Trophoblast cell (in vitro differentiated cells and primary cell): ENCODE data around the gene MEF2A.

Experiments used
- DNase-seq, 2 donors: peaks; one replicate each; pipeline ENCODE4 v3.0.0-alpha.2; 2016
- H2AFZ ChIP-seq: 2 replicates; pipeline ENCODE4 v1.6.1; 2013; ENCODE audit warnings: low read length, moderate library complexity, mild to moderate bottlenecking; ENCODE audit not compliant: insufficient read depth, poor library complexity
- H2AK5ac ChIP-seq: 2 replicates; pipeline ENCODE4 v1.6.1; 2013; ENCODE audit warnings: mild to moderate bottlenecking, low read length
- H2BK120ac ChIP-seq: 2 replicates; pipeline ENCODE4 v1.6.1; 2013; ENCODE audit warnings: low read length, mild to moderate bottlenecking, moderate library complexity; ENCODE audit not compliant: insufficient read depth, poor library complexity
- H2BK12ac ChIP-seq: 2 replicates; pipeline ENCODE4 v1.6.1; 2013; ENCODE audit warnings: mild to moderate bottlenecking, low read length, moderate library complexity
- H2BK5ac ChIP-seq: 2 replicates; pipeline ENCODE4 v1.6.1; 2013; ENCODE audit warnings: low read length, low read depth, moderate library complexity, mild to moderate bottlenecking; ENCODE audit not compliant: poor library complexity
- H3K14ac ChIP-seq: 2 replicates; pipeline ENCODE4 v1.6.1; 2013; ENCODE audit warnings: mild to moderate bottlenecking, low read length
- H3K18ac ChIP-seq: 2 replicates; pipeline ENCODE4 v1.6.1; 2013; ENCODE audit warnings: mild to moderate bottlenecking, low read length
- H3K23ac ChIP-seq: 2 replicates; pipeline ENCODE4 v1.6.1; 2013; ENCODE audit warnings: low read length
- H3K27ac ChIP-seq: 2 replicates; pipeline ENCODE4 v1.5.1; 2013; ENCODE audit warnings: low read depth, mild to moderate bottlenecking, inconsistent platforms, low read length, moderate library complexity
- H3K27me3 ChIP-seq: 2 replicates; pipeline ENCODE4 v1.6.1; 2013; ENCODE audit warnings: inconsistent platforms, mild to moderate bottlenecking, low read length, moderate library complexity; ENCODE audit not compliant: insufficient read depth
- H3K36me3 ChIP-seq, 2 experiments: 1 replicate in 1 of 2; 2 replicates in 1 of 2; pipeline ENCODE4 v1.6.1; 2013; ENCODE audit warnings: low read length in 2 of 2, mild to moderate bottlenecking in 2 of 2, moderate library complexity in 1 of 2; ENCODE audit not compliant: insufficient read depth in 2 of 2, control insufficient read depth in 1 of 2
- H3K4ac ChIP-seq: 2 replicates; pipeline ENCODE4 v1.6.1; 2013; ENCODE audit warnings: low read depth, mild to moderate bottlenecking, low read length, moderate library complexity
- H3K4me1 ChIP-seq, 2 experiments: 1 replicate in 1 of 2; 2 replicates in 1 of 2; pipeline ENCODE4 v1.6.1; 2013; ENCODE audit warnings: low read length in 2 of 2, mild to moderate bottlenecking in 2 of 2, moderate library complexity in 1 of 2; ENCODE audit not compliant: insufficient read depth in 2 of 2, control insufficient read depth in 1 of 2
- H3K4me2 ChIP-seq: 2 replicates; pipeline ENCODE4 v1.6.1; 2013; ENCODE audit warnings: inconsistent platforms, mild to moderate bottlenecking, low read length, moderate library complexity
- H3K4me3 ChIP-seq: 2 replicates; pipeline ENCODE4 v1.5.1; 2013; ENCODE audit warnings: mild to moderate bottlenecking, low read depth, low read length, inconsistent platforms
- H3K79me1 ChIP-seq: one replicate; pipeline ENCODE4 v1.6.1; 2013; ENCODE audit warnings: low read length
- H3K79me2 ChIP-seq: 2 replicates; pipeline ENCODE4 v1.6.1; 2013; ENCODE audit warnings: low read length, mild to moderate bottlenecking; ENCODE audit not compliant: control insufficient read depth, insufficient read depth, poor library complexity
- H3K9ac ChIP-seq: 2 replicates; pipeline ENCODE4 v1.6.1; 2013; ENCODE audit warnings: mild to moderate bottlenecking, low read length
- H3K9me3 ChIP-seq: 2 replicates; pipeline ENCODE4 v1.6.1; 2013; ENCODE audit warnings: low read depth, mild to moderate bottlenecking, control low read depth, inconsistent platforms, low read length; ENCODE audit not compliant: insufficient read depth
- H4K12ac ChIP-seq: 2 replicates; pipeline ENCODE4 v1.6.1; 2013; ENCODE audit warnings: low read depth, mild to moderate bottlenecking, low read length, moderate library complexity
- H4K8ac ChIP-seq: 2 replicates; pipeline ENCODE4 v1.6.1; 2013; ENCODE audit warnings: low read depth, mild to moderate bottlenecking, low read length, moderate library complexity
- H4K91ac ChIP-seq: one replicate; pipeline ENCODE4 v1.6.1; 2013; ENCODE audit warnings: low read depth, mild to moderate bottlenecking, low read length, moderate library complexity
- WGBS: extraction: QIAGEN DNeasy Blood & Tissue Kit; methylation state at CpG from one replicate; pipeline ENCODE4 v1.1.7; 2013; ENCODE audit warnings: missing lambda C conversion rate; ENCODE audit not compliant: insufficient read length, insufficient coverage; ENCODE audit errors: extremely low coverage; 5-methylcytosine and 5-hydroxymethylcytosine counted together

The MEF2A gene

GRCh38 chr15:99547517-99547916 is 18.3 kb upstream of the MEF2A start:
- no peaks in the 10 kb centered on the region for H3K4me1 ChIP-seq
- no peak overlapping the region for H4K12ac ChIP-seq
- H3K9ac ChIP-seq: no peak overlapping the region
- H4K91ac ChIP-seq: no peak overlapping the region
- no peak overlapping the region for H3K18ac ChIP-seq
- H3K23ac ChIP-seq: no peak overlapping the region
- H3K36me3 ChIP-seq: no peaks in the 10 kb centered on the region
- H2BK12ac ChIP-seq: no peak overlapping the region
- H2BK5ac ChIP-seq: no peak overlapping the region
- H3K79me1 ChIP-seq: no peaks in the 10 kb centered on the region
- no peak overlapping the region for H4K8ac ChIP-seq
- no peak overlapping the region for H2AK5ac ChIP-seq
- no peak overlapping the region for H3K4ac ChIP-seq
- H3K4me3 ChIP-seq: no peak overlapping the region
- H2BK120ac ChIP-seq: no peak overlapping the region
- H3K9me3 ChIP-seq: no peaks in the 10 kb centered on the region
- DNase-seq: no peak
- H2AFZ ChIP-seq: no peak overlapping the region
- no peaks in the 10 kb centered on the region for H3K27me3 ChIP-seq
- WGBS: no CpG with 5 or more reads among the region's 3 CpGs
- no peak overlapping the region for H3K14ac ChIP-seq
- H3K27ac ChIP-seq: no peak overlapping the region
- H3K4me2 ChIP-seq: no peak overlapping the region
- no peaks in the 10 kb centered on the region for H3K79me2 ChIP-seq

GRCh38 chr15:99550077-99550476 is 15.7 kb upstream of the MEF2A start:
- Histone ChIP-seq H2AK5ac (no peak overlapping the region), H3K14ac (no peak overlapping the region), H3K18ac (no peak overlapping the region), H3K4ac (no peak overlapping the region), H2BK120ac (no peak overlapping the region), H3K79me1 (no peaks in the 10 kb centered on the region), H4K12ac (no peak overlapping the region), H3K23ac (no peak overlapping the region), H3K79me2 (no peaks in the 10 kb centered on the region), H3K4me3 (no peak overlapping the region), H4K8ac (no peak overlapping the region), H2BK12ac (no peak overlapping the region), H3K27me3 (no peaks in the 10 kb centered on the region), H4K91ac (no peak overlapping the region), H3K36me3 (no peaks in the 10 kb centered on the region), H3K4me1 (no peaks in the 10 kb centered on the region), H2BK5ac (no peak overlapping the region), H3K9me3 (no peaks in the 10 kb centered on the region), H3K4me2 (no peak overlapping the region), H3K27ac (no peak overlapping the region), H3K9ac (no peak overlapping the region), H2AFZ (no peak overlapping the region)
- no CpG with 5 or more reads among the region's 5 CpGs for WGBS
- DNase-seq: no peak

- Histone ChIP-seq H2BK12ac (no peak overlapping the region), H3K23ac (no peak overlapping the region), H3K14ac (no peak overlapping the region), H2BK120ac (no peak overlapping the region), H3K18ac (no peak overlapping the region), H3K4ac (no peak overlapping the region), H3K27me3 (no peaks in the 10 kb centered on the region), H4K12ac (no peak overlapping the region), H2AFZ (no peak overlapping the region), H3K4me3 (no peak overlapping the region), H3K27ac (no peak overlapping the region), H3K4me1 (no peaks in the 10 kb centered on the region), H3K36me3 (no peaks in the 10 kb centered on the region), H2AK5ac (no peak overlapping the region), H3K9ac (no peak overlapping the region), H3K79me1 (no peaks in the 10 kb centered on the region), H3K9me3 (no peaks in the 10 kb centered on the region), H4K91ac (no peak overlapping the region), H3K79me2 (no peaks in the 10 kb centered on the region), H3K4me2 (no peak overlapping the region), H2BK5ac (no peak overlapping the region), H4K8ac (no peak overlapping the region)
- no peak for DNase-seq
- no CpG with 5 or more reads among the region's 2 CpGs for WGBS
Observed at GRCh38 chr15:99552111-99552510, 13.7 kb upstream of the MEF2A start.

GRCh38 chr15:99554880-99555488 is 10.8 kb upstream of the MEF2A start:
- no peak overlapping the region for H4K12ac ChIP-seq
- no peak overlapping the region for H3K4me2 ChIP-seq
- H3K9me3 ChIP-seq: no peaks in the 10 kb centered on the region
- no peak overlapping the region for H3K4ac ChIP-seq
- H4K91ac ChIP-seq: no peak overlapping the region
- H3K27ac ChIP-seq: no peak overlapping the region
- no peak overlapping the region for H2AFZ ChIP-seq
- H3K4me1 ChIP-seq: no peaks in the 10 kb centered on the region
- H2BK5ac ChIP-seq: no peak overlapping the region
- H3K36me3 ChIP-seq: no peaks in the 10 kb centered on the region
- DNase-seq: no peak
- WGBS: no CpG with 5 or more reads among the region's 5 CpGs
- H4K8ac ChIP-seq: no peak overlapping the region
- H3K23ac ChIP-seq: no peak overlapping the region
- H3K4me3 ChIP-seq: no peak overlapping the region
- H3K79me2 ChIP-seq: no peaks in the 10 kb centered on the region
- no peak overlapping the region for H2BK120ac ChIP-seq
- no peaks in the 10 kb centered on the region for H3K27me3 ChIP-seq
- H2AK5ac ChIP-seq: no peak overlapping the region
- H3K14ac ChIP-seq: no peak overlapping the region
- H3K79me1 ChIP-seq: no peaks in the 10 kb centered on the region
- H3K9ac ChIP-seq: no peak overlapping the region
- no peak overlapping the region for H3K18ac ChIP-seq
- no peak overlapping the region for H2BK12ac ChIP-seq
